B cell (primary cell): Measurements from ENCODE around the gene XPNPEP2. TPM values are rescaled to one million over a fixed set of nuclear protein-coding genes. Genes with fewer than 3 reads are reported as not detected.

ENCODE experiments used
- ATAC-seq: fragments of 200-7000 bp; cut with Tn5 transposase; one replicate; pipeline ENCODE4 v1.10.0; 2021; ENCODE audit warnings: low read depth, mild to moderate bottlenecking, moderate number of reproducible peaks, moderate library complexity
- CTCF ChIA-PET: fragments of 350-600 bp; sonication (Branson Sonifier 250); formaldehyde crosslinking; loops from one replicate; lab custom pipeline; 2021; ENCODE audit warnings: antibody characterized with exemption, inconsistent platforms; lab: Charles Lee
- POLR2A ChIA-PET: fragments of 350-600 bp; sonication (Branson Sonifier 250); formaldehyde crosslinking; loops from one replicate; lab custom pipeline; 2021; ENCODE audit warnings: antibody characterized with exemption; lab: Charles Lee
- DNase-seq: peaks from one replicate; pipeline ENCODE4 v3.0.0; 2013
- H2AFZ ChIP-seq: 2 replicates; pipeline ENCODE4 v1.6.1; 2012; ENCODE audit warnings: mild to moderate bottlenecking, low read depth, low read length; ENCODE audit not compliant: insufficient read depth, poor library complexity, severe bottlenecking
- H3K27ac ChIP-seq, 2 donors: 1 replicate in 1 of 2; 2 replicates in 1 of 2; pipeline ENCODE4 v1.5.1; 2012 to 2013; ENCODE audit warnings: low read length in 2 of 2, mild to moderate bottlenecking in 2 of 2, moderate library complexity in 1 of 2
- H3K27me3 ChIP-seq, 4 experiments: fragments of 200-600 bp in 1 of 4; sonication (generic) in 1 of 4; replicated peaks in 1 of 4; 1 replicate in 2 of 4; 2 replicates in 2 of 4; pipeline versions ENCODE4 v1.6.1 to v1.7.0; 2013 to 2016; ENCODE audit warnings: low read length in 3 of 4, mild to moderate bottlenecking in 2 of 4, mixed read lengths in 1 of 4, moderate library complexity in 1 of 4; ENCODE audit not compliant: insufficient read depth in 4 of 4, control insufficient read depth in 3 of 4; ENCODE audit errors: control extremely low read depth in 1 of 4
- H3K36me3 ChIP-seq, 2 experiments: replicated peaks in 1 of 2; 1 replicate in 1 of 2; 2 replicates in 1 of 2; pipeline versions ENCODE4 v1.6.1 to v1.7.1; 2013; ENCODE audit warnings: low read length in 1 of 2; ENCODE audit not compliant: insufficient read depth in 2 of 2, control insufficient read depth in 1 of 2; ENCODE audit errors: control extremely low read depth in 1 of 2, extremely low read depth in 1 of 2
- H3K4me1 ChIP-seq, 2 donors: fragments of 200-600 bp in 1 of 2; sonication (generic) in 1 of 2; 1 replicate in 1 of 2; 2 replicates in 1 of 2; pipeline versions ENCODE4 v1.5.1 to v1.6.1; 2013 to 2017; ENCODE audit warnings: low read length in 2 of 2; ENCODE audit not compliant: control insufficient read depth in 2 of 2, insufficient read depth in 2 of 2
- H3K4me2 ChIP-seq: replicated peaks from 2 replicates; pipeline ENCODE3; 2012; ENCODE audit warnings: mild to moderate bottlenecking, low read depth, low read length; ENCODE audit not compliant: poor library complexity, severe bottlenecking
- H3K4me3 ChIP-seq, 5 experiments: fragments of 200-600 bp in 1 of 5; sonication (generic) in 1 of 5; 1 replicate in 3 of 5; 2 replicates in 2 of 5; pipeline versions ENCODE4 v1.5.1 to v1.7.0; 2011 to 2016; ENCODE audit warnings: low read length in 4 of 5, mild to moderate bottlenecking in 4 of 5, low read depth in 2 of 5, control low read depth in 1 of 5, moderate library complexity in 1 of 5; ENCODE audit not compliant: insufficient read depth in 1 of 5; ENCODE audit errors: control extremely low read depth in 1 of 5, extremely low read depth in 1 of 5
- H3K79me2 ChIP-seq: fragments of 200-600 bp; sonication (generic); one replicate; pipeline ENCODE4 v1.6.0; 2016; ENCODE audit warnings: low read length; ENCODE audit not compliant: control insufficient read depth, insufficient read depth
- H3K9ac ChIP-seq: fragments of 200-600 bp; sonication (generic); 2 replicates; pipeline ENCODE4 v1.6.1; 2017; ENCODE audit warnings: mild to moderate bottlenecking, low read length, moderate library complexity
- H3K9me3 ChIP-seq, 3 donors: one replicate each; pipeline versions ENCODE4 v1.6.1 to v1.7.1; 2013; ENCODE audit warnings: low read length in 2 of 3; ENCODE audit not compliant: control insufficient read depth in 2 of 3, insufficient read depth in 1 of 3; ENCODE audit errors: control extremely low read depth in 1 of 3
- H4K20me1 ChIP-seq: 2 replicates; pipeline ENCODE4 v1.6.0; 2012; ENCODE audit warnings: mild to moderate bottlenecking, low read length; ENCODE audit not compliant: insufficient read depth, control insufficient read depth, poor library complexity, severe bottlenecking
- H3K27ac Mint-ChIP-seq: one replicate; pipeline ENCODE4 v1.8.0; 2021; ENCODE audit warnings: mixed read lengths
- H3K27me3 Mint-ChIP-seq: one replicate; pipeline ENCODE4 v1.8.0; 2021; ENCODE audit warnings: mixed read lengths
- H3K4me1 Mint-ChIP-seq: one replicate; pipeline ENCODE4 v1.8.0; 2021; ENCODE audit warnings: mixed read lengths
- H3K4me3 Mint-ChIP-seq: one replicate; pipeline ENCODE4 v1.8.0; 2021; ENCODE audit warnings: mixed read lengths
- H3K9me3 Mint-ChIP-seq: one replicate; pipeline ENCODE4 v1.8.0; 2022; ENCODE audit warnings: mixed read lengths; ENCODE audit not compliant: insufficient read depth
- EZH2 ChIP-seq: IDR thresholded peaks from 2 replicates; pipeline ENCODE4 v1.6.1; 2012; ENCODE audit warnings: borderline replicate concordance, low read depth, mild to moderate bottlenecking, moderate library complexity, low read length; ENCODE audit not compliant: insufficient read depth, poor library complexity, severe bottlenecking
- WGBS: methylation state at CpG from one replicate; pipeline ENCODE4 v1.1.5; 2013; ENCODE audit warnings: missing lambda C conversion rate; ENCODE audit not compliant: insufficient coverage; 5-methylcytosine and 5-hydroxymethylcytosine counted together
- intact Hi-C: fragments of 100-400 bp; cut with micrococcal nuclease; formaldehyde crosslinking; loops from one replicate; pipeline ENCODE4 v1.10.0; 2022
- polyA plus RNA-seq: library from polyadenylated mRNA; depleted of rRNA; stranded (reverse); fragments of >200 nt; gene quantifications from 2 replicates; pipeline ENCODE4 v1.2.3, GENCODE V29; 2012
- total RNA-seq, 2 donors: library from RNA; stranded (reverse); fragments of 120-200 nt in 1 of 2; gene quantifications; 1 replicate in 1 of 2; 2 replicates in 1 of 2; pipeline versions ENCODE4 v1.2.3 to v1.2.4, GENCODE V29; 2013 to 2022
- TF ChIP-seq, protein P1 (sequence below): fragments of 200-600 bp; IDR thresholded peaks from one replicate; pipeline ENCODE4 v1.8.0; 2022; ENCODE audit warnings: antibody characterized with exemption, mild to moderate bottlenecking

Gene XPNPEP2
- total and polyA plus RNA-seq, 2 donors (not counting 1 experiment from before 2014, with no cell fraction given) = 0.31 TPM; not detected in 1

DNA sequence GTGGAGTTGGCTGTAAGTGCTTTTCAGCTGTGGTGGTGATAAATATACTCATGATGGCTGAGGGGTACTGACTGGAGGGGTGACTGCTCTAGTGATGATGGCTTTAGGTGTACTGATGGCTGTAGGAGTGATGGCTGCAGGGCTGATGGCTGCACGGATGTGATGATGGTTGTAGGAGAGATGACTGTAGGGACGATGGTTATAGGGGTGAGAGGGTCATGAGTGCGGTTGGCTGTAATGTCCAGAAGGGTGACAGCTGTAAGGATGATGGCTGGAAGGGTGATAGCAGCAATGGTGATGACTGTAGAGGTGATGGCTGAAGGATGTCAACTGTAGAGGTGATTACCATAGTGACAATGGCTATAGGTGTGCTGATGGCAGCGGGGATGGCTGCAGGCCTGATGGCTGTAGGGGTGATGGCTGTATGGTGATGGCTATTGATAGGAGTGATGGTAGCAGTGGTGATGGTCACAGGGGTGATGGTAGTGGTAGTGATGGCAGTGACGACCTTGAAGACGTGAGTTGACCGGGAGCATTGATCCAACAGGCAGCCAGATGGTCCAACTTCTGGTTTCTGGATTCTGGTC lies 40.4 kb downstream of the XPNPEP2 start:
- Histone ChIP-seq H3K9me3 (no peaks in the 10 kb centered on the region), H3K27ac (peak overlapping the region; percentile 97 to 99), H3K36me3 (peaks cover 0 to 21% of the 10 kb centered on the region in 2 experiments), H3K4me3 (peak overlapping the region in 4 of 5 experiments; percentile 65 to 83 (median 79)), H2AFZ (no peak overlapping the region), H3K4me2 (peak overlapping the region; percentile 85), H3K79me2 (peaks cover 70% of the 10 kb centered on the region), H3K27me3 (no peaks in the 10 kb centered on the region), H3K9ac (peak overlapping the region; percentile 82), H3K4me1 (peaks cover 75 to 83% of the 10 kb centered on the region in 2 donors), H4K20me1 (peaks cover 28% of the 10 kb centered on the region)
- H3K4me1 Mint-ChIP-seq = peaks cover 59% of the 10 kb centered on the region
- intact Hi-C loops = loop anchor here (1.0 to 5.0 kb wide), 2 partner anchors 10 to 43 kb away; no protein-coding TSS in a partner anchor
- no peak for DNase-seq
- POLR2A ChIA-PET = interaction anchor here (0.7 to 4.2 kb wide), 6 partner anchors 10 to 182 kb away, joined by 4 to 31 read pairs (median 14); partner anchors contain the start of gene XPNPEP2
- H3K9me3 Mint-ChIP-seq = no peaks in the 10 kb centered on the region
- peak overlapping the region; percentile 97 for H3K27ac Mint-ChIP-seq
- CTCF ChIA-PET = interaction anchor here (1.0 to 2.7 kb wide), 7 partner anchors 20 to 387 kb away, joined by 3 to 9 read pairs (median 4); partner anchors contain the start of gene AIFM1
- peak overlapping the region; percentile 89 for H3K4me3 Mint-ChIP-seq
- ATAC-seq = no peak
- H3K27me3 Mint-ChIP-seq = no peaks in the 10 kb centered on the region
- TF ChIP-seq EZH2 = no peak
- TF ChIP-seq, protein P1, sequence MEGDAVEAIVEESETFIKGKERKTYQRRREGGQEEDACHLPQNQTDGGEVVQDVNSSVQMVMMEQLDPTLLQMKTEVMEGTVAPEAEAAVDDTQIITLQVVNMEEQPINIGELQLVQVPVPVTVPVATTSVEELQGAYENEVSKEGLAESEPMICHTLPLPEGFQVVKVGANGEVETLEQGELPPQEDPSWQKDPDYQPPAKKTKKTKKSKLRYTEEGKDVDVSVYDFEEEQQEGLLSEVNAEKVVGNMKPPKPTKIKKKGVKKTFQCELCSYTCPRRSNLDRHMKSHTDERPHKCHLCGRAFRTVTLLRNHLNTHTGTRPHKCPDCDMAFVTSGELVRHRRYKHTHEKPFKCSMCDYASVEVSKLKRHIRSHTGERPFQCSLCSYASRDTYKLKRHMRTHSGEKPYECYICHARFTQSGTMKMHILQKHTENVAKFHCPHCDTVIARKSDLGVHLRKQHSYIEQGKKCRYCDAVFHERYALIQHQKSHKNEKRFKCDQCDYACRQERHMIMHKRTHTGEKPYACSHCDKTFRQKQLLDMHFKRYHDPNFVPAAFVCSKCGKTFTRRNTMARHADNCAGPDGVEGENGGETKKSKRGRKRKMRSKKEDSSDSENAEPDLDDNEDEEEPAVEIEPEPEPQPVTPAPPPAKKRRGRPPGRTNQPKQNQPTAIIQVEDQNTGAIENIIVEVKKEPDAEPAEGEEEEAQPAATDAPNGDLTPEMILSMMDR = no peak
- 64% methylated on average over 7 of the region's 7 CpGs for WGBS

DNA sequence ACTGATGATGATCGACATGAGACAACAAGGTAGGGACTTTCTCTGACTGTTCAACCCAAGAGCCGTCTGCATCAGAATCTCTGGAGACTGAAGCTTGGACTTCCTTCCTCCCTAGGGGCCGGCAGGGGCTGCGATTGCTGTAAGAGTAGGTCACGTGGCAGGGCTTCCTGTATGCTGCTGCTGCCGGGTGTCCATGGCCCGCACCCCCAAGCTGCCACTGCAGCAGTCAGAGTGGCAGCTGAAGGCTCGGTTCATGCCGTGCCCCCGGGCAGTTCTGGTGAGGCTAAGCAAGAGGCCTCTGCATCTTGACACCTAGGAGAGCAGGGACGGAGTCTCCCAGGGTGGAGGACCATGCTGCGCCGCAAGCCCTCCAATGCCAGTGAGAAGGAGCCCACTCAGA lies 41.0 kb downstream of the XPNPEP2 start, which contains the start of gene SASH3:
Gene SASH3 (plus strand): TSS at position 203 of the 400 bp plus-strand sequence. CDS start 149 bp downstream, at position 352.
- peaks cover 33% of the 10 kb centered on the region for H4K20me1 ChIP-seq
- Mint-ChIP-seq H3K4me3 (peak within 1 kb of the TSS; percentile 89), H3K9me3 (no peaks in the 10 kb centered on the region), H3K4me1 (peaks cover 62% of the 10 kb centered on the region), H3K27ac (peak within 1 kb of the TSS; percentile 97), H3K27me3 (no peaks in the 10 kb centered on the region)
- WGBS = 0% methylated on average over 5 of the region's 13 CpGs
- TF ChIP-seq, protein P1 = no peak
- TF ChIP-seq EZH2 = no peak
- DNase-seq (peak; percentile 85), ATAC-seq (peak; percentile 48)
- peaks cover 0 to 26% of the 10 kb centered on the region in 2 experiments for H3K36me3 ChIP-seq
- no peak within 1 kb of the TSS for H2AFZ ChIP-seq
- H3K4me2 ChIP-seq = peak within 1 kb of the TSS; percentile 85
- H3K27me3 ChIP-seq = no peaks in the 10 kb centered on the region
- no peaks in the 10 kb centered on the region for H3K9me3 ChIP-seq
- peak within 1 kb of the TSS; percentile 82 for H3K9ac ChIP-seq
- peak within 1 kb of the TSS; percentile 65 to 83 (median 78) for H3K4me3 ChIP-seq
- intact Hi-C loops = loop anchor here (1.0 to 5.0 kb wide), 5 partner anchors 10 to 102 kb away; partner anchors contain the start of gene XPNPEP2
- peak within 1 kb of the TSS; percentile 97 to 99 for H3K27ac ChIP-seq
- H3K79me2 ChIP-seq = peaks cover 76% of the 10 kb centered on the region
- POLR2A ChIA-PET = interaction anchor here (0.7 to 4.2 kb wide), 6 partner anchors 11 to 181 kb away, joined by 4 to 31 read pairs (median 14); partner anchors contain the start of gene XPNPEP2
- CTCF ChIA-PET = interaction anchor here (1.0 to 2.7 kb wide), 6 partner anchors 20 to 386 kb away, joined by 3 to 9 read pairs (median 4); partner anchors contain the start of gene AIFM1
- H3K4me1 ChIP-seq = peaks cover 76 to 82% of the 10 kb centered on the region in 2 donors
